Lung (tissue), 12 donors: ENCODE data around the gene STH. TPM values are rescaled to one million over a fixed set of nuclear protein-coding genes. Genes with fewer than 3 reads are reported as not detected.

Source experiments
- ATAC-seq: fragments of 200-7000 bp; cut with Tn5 transposase; one replicate; pipeline ENCODE4 v1.9.1; 2020; ENCODE audit warnings: moderate number of reproducible peaks; ENCODE audit not compliant: insufficient read depth, low FRiP score
- DNase-seq, 3 donors: peaks; one replicate each; pipeline ENCODE4 v3.0.0-alpha.2; 2013 to 2017
- H3K27ac ChIP-seq, 2 donors: one replicate each; pipeline ENCODE4 v1.5.1; 2013; ENCODE audit warnings: mild to moderate bottlenecking in 2 of 2, moderate library complexity in 2 of 2, control low read depth in 1 of 2, inconsistent platforms in 1 of 2, low read depth in 1 of 2, low read length in 1 of 2
- H3K27me3 ChIP-seq, 3 donors: one replicate each; pipeline ENCODE4 v1.5.1; 2013; ENCODE audit warnings: low read length in 2 of 3; ENCODE audit not compliant: control insufficient read depth in 3 of 3, insufficient read depth in 3 of 3
- H3K36me3 ChIP-seq, 4 donors: one replicate each; pipeline ENCODE4 v1.5.1; 2013; ENCODE audit warnings: low read length in 4 of 4, mild to moderate bottlenecking in 1 of 4, moderate library complexity in 1 of 4; ENCODE audit not compliant: control insufficient read depth in 4 of 4, insufficient read depth in 4 of 4
- H3K4me1 ChIP-seq, 5 donors: one replicate each; pipeline ENCODE4 v1.5.1; 2013; ENCODE audit warnings: low read length in 5 of 5, mild to moderate bottlenecking in 2 of 5, moderate library complexity in 1 of 5; ENCODE audit not compliant: control insufficient read depth in 5 of 5, insufficient read depth in 5 of 5
- H3K4me3 ChIP-seq: one replicate; pipeline ENCODE4 v1.5.1; 2013; ENCODE audit warnings: mild to moderate bottlenecking, control low read depth, moderate library complexity
- H3K9ac ChIP-seq, 2 donors: one replicate each; pipeline ENCODE4 v1.5.1; 2013; ENCODE audit warnings: low read length in 2 of 2, control low read depth in 1 of 2; ENCODE audit not compliant: insufficient read depth in 1 of 2
- H3K9me3 ChIP-seq, 4 donors: one replicate each; pipeline ENCODE4 v1.5.1; 2013; ENCODE audit warnings: low read length in 3 of 4, mild to moderate bottlenecking in 1 of 4, moderate library complexity in 1 of 4; ENCODE audit not compliant: control insufficient read depth in 4 of 4, insufficient read depth in 3 of 4
- CTCF ChIP-seq: IDR thresholded peaks from 2 replicates; pipeline ENCODE4 v1.5.1; 2012; ENCODE audit warnings: mild to moderate bottlenecking; ENCODE audit errors: control extremely low read depth, extremely low read depth
- WGBS, 2 donors: extraction: QIAGEN DNeasy Blood & Tissue Kit; methylation state at CpG; one replicate each; pipeline ENCODE4 v1.1.7; 2013; 5-methylcytosine and 5-hydroxymethylcytosine counted together
- polyA plus RNA-seq, 2 donors: library from polyadenylated mRNA; stranded (reverse); fragments of 200-250 nt; gene quantifications; one replicate each; pipeline ENCODE4 v1.2.1, GENCODE V29; 2013
- total RNA-seq, 2 donors: library from RNA; depleted of rRNA in 1 of 2; stranded (reverse); fragments of >200 nt in 1 of 2; gene quantifications; one replicate each; pipeline ENCODE4 v1.2.1, GENCODE V29; 2014 to 2021
- donor health status: control.
- donor health status: control.
- donor health status: Bipolar disorder and iron deficiency.
- donor health status: healthy.
- donor health status: DM: yes; HTN: yes; CAD: no.

The STH gene
- total and polyA plus RNA-seq, 4 donors = not detected

- Histone ChIP-seq H3K27ac (no peak overlapping the region), H3K4me3 (no peak overlapping the region), H3K36me3 (no peaks in the 10 kb centered on the region), H3K27me3 (no peaks in the 10 kb centered on the region), H3K9ac (no peak overlapping the region), H3K9me3 (no peaks in the 10 kb centered on the region), H3K4me1 (no peaks in the 10 kb centered on the region)
- no peak for ATAC-seq
- no peak for TF ChIP-seq CTCF
- WGBS, 2 donors = 87 to 92% methylated on average over 41 of the region's 41 CpGs
- DNase-seq = no peak
Observed at GRCh38 chr17:45982791-45983613, 16.0 kb upstream of the STH start.

DNA sequence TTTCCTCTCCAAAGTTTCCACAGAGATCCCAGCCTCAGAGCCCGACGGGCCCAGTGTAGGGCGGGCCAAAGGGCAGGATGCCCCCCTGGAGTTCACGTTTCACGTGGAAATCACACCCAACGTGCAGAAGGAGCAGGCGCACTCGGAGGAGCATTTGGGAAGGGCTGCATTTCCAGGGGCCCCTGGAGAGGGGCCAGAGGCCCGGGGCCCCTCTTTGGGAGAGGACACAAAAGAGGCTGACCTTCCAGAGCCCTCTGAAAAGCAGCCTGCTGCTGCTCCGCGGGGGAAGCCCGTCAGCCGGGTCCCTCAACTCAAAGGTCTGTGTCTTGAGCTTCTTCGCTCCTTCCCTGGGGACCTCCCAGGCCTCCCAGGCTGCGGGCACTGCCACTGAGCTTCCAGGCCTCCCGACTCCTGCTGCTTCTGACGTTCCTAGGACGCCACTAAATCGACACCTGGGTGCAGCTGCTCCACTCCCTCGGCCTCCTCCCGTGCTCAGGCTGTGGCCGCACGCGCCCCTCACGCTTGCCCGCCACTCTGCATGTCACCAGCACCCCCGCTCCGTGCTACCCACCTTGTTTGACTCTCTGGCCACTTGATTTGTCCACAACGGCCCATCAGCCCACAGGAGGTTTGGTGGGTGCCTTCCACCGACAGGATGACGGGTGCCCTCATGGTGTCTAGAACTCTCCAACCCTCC is 15.3 kb upstream of the STH start:
- Histone ChIP-seq H3K27ac (no peak overlapping the region), H3K9me3 (no peaks in the 10 kb centered on the region), H3K4me3 (no peak overlapping the region), H3K4me1 (no peaks in the 10 kb centered on the region), H3K9ac (no peak overlapping the region), H3K36me3 (no peaks in the 10 kb centered on the region), H3K27me3 (no peaks in the 10 kb centered on the region)
- ATAC-seq (no peak), DNase-seq (no peak)
- no peak for TF ChIP-seq CTCF
- WGBS, 2 donors = 74 to 80% methylated on average over 31 of the region's 31 CpGs

DNA sequence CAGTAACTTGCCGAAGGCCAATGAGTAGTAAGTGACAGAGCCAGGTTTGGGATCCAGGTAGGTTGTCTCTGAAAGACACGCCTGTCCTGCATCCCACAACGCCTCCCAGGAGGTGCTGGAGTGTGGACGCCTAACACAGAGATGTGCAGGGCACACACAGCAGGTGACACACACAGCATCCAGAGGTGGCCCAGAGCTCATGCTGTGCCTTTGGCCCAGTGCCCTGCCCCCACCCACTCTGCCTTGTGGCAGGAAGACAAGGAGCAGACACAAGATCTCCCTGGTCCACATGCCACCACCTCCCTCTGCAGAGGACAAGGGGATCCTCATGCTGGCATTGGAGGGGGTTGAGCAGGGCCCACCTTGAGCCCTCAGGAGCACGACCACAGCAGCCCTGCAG is 14.7 kb upstream of the STH start:
- 90 to 93% methylated on average over 5 of the region's 5 CpGs for WGBS, 2 donors
- H3K9me3 ChIP-seq = no peaks in the 10 kb centered on the region
- no peak overlapping the region for H3K27ac ChIP-seq
- TF ChIP-seq CTCF = no peak
- no peaks in the 10 kb centered on the region for H3K4me1 ChIP-seq
- DNase-seq = no peak
- no peaks in the 10 kb centered on the region for H3K27me3 ChIP-seq
- no peaks in the 10 kb centered on the region for H3K36me3 ChIP-seq
- no peak for ATAC-seq
- no peak overlapping the region for H3K9ac ChIP-seq
- no peak overlapping the region for H3K4me3 ChIP-seq
